ENCODE results near the gene CEP70. TPM values are rescaled to one million over a fixed set of nuclear protein-coding genes. Genes with fewer than 3 reads are reported as not detected.
"Not testable (repeated sequence)": the region's sequence is repeated elsewhere in the genome, so short reads cannot be mapped to it uniquely, and the experiment has no call there.

The CEP70 gene
- total RNA-seq, 1 donor from 2014 or later, result 101 TPM

GRCh38 chr3:138587374-138587773 lies 6.7 kb downstream of the CEP70 start:
- Histone ChIP-seq H3K27me3 (no peaks in the 10 kb centered on the region), H2AFZ (replicated peaks) (no peak overlapping the region), H3K4me1 (no peaks in the 10 kb centered on the region), H3K9me3 (ENCODE audit: low read depth) (no peaks in the 10 kb centered on the region), H3K9ac (no peak overlapping the region), H3K79me2 (ENCODE audit: low read depth) (peaks cover 24% of the 10 kb centered on the region), H3F3A (ENCODE audit: low read depth) (no peaks in the 10 kb centered on the region), H3K27ac (no peak overlapping the region), H3K4me2 (no peak overlapping the region), H4K20me1 (ENCODE audit: low read depth) (no peaks in the 10 kb centered on the region), H3K36me3 (no peaks in the 10 kb centered on the region), H3K4me3 (no peak overlapping the region)
- no peak overlapping the region for H3K4me3 Mint-ChIP-seq
- H3K36me3 Mint-ChIP-seq, result peaks cover 23% of the 10 kb centered on the region
- TF ChIP-seq EZH2phosphoT487 (IDR thresholded peaks at IDR 0.05), result no peak
- no peak for TF ChIP-seq EZH2 (IDR thresholded peaks at IDR 0.05)
- H3K27ac Mint-ChIP-seq, result no peak overlapping the region
- no peak for DNase-seq (ENCODE audit: low spot score)
- no peaks in the 10 kb centered on the region for H3K4me1 Mint-ChIP-seq
- H3K9me3 Mint-ChIP-seq, result peaks cover 4% of the 10 kb centered on the region
- H3K27me3 Mint-ChIP-seq (ENCODE audit: insufficient read depth, low read depth), result no peaks in the 10 kb centered on the region

- Histone ChIP-seq H3K4me1 (peaks cover 16% of the 10 kb centered on the region), H3K9me3 (ENCODE audit: low read depth) (no peaks in the 10 kb centered on the region), H3K9ac (no peak overlapping the region), H3F3A (ENCODE audit: low read depth) (no peaks in the 10 kb centered on the region), H3K27me3 (no peaks in the 10 kb centered on the region), H3K79me2 (ENCODE audit: low read depth) (peaks cover 17% of the 10 kb centered on the region), H3K4me3 (no peak overlapping the region), H3K36me3 (no peaks in the 10 kb centered on the region), H3K4me2 (peak overlapping the region; percentile 63), H3K27ac (peak overlapping the region; percentile 7), H2AFZ (replicated peaks) (no peak overlapping the region), H4K20me1 (ENCODE audit: low read depth) (no peaks in the 10 kb centered on the region)
- Mint-ChIP-seq H3K4me1 (peaks cover 6% of the 10 kb centered on the region), H3K4me3 (no peak overlapping the region), H3K27ac (peak overlapping the region; percentile 57), H3K36me3 (peaks cover 20% of the 10 kb centered on the region), H3K27me3 (ENCODE audit: insufficient read depth, low read depth) (peaks cover 3% of the 10 kb centered on the region), H3K9me3 (peaks cover 22% of the 10 kb centered on the region)
- peak; percentile 22 for DNase-seq (ENCODE audit: low spot score)
- TF ChIP-seq EZH2 (IDR thresholded peaks at IDR 0.05), result no peak
- no peak for TF ChIP-seq EZH2phosphoT487 (IDR thresholded peaks at IDR 0.05)
- no peak for TF ChIP-seq CTCF (IDR thresholded peaks at IDR 0.05)
These were observed 15.0 kb downstream of the CEP70 start for GRCh38 chr3:138578961-138579574.

GRCh38 chr3:138578141-138578540 lies 15.9 kb downstream of the CEP70 start:
- no peak overlapping the region for H3K27ac ChIP-seq
- peaks cover 13% of the 10 kb centered on the region for H3K79me2 ChIP-seq (ENCODE audit: low read depth)
- TF ChIP-seq EZH2phosphoT487 (IDR thresholded peaks at IDR 0.05) (no peak), EZH2 (IDR thresholded peaks at IDR 0.05) (no peak), CTCF (IDR thresholded peaks at IDR 0.05) (no peak)
- Mint-ChIP-seq H3K36me3 (peaks cover 25% of the 10 kb centered on the region), H3K27me3 (ENCODE audit: insufficient read depth, low read depth) (peaks cover 3% of the 10 kb centered on the region), H3K9me3 (peaks cover 31% of the 10 kb centered on the region), H3K4me1 (peaks cover 6% of the 10 kb centered on the region), H3K4me3 (no peak overlapping the region), H3K27ac (no peak overlapping the region)
- no peaks in the 10 kb centered on the region for H4K20me1 ChIP-seq (ENCODE audit: low read depth)
- H3K4me2 ChIP-seq, result no peak overlapping the region
- DNase-seq (ENCODE audit: low spot score), result no peak
- peaks cover 4% of the 10 kb centered on the region for H3K9me3 ChIP-seq (ENCODE audit: low read depth)
- no peak overlapping the region for H2AFZ ChIP-seq (replicated peaks)
- H3K4me3 ChIP-seq, result no peak overlapping the region
- no peaks in the 10 kb centered on the region for H3K27me3 ChIP-seq
- no peaks in the 10 kb centered on the region for H3F3A ChIP-seq (ENCODE audit: low read depth)
- H3K9ac ChIP-seq, result no peak overlapping the region
- H3K36me3 ChIP-seq, result no peaks in the 10 kb centered on the region
- peaks cover 16% of the 10 kb centered on the region for H3K4me1 ChIP-seq

GRCh38 chr3:138573138-138573537 lies 20.9 kb downstream of the CEP70 start:
- H3K4me3 ChIP-seq, result no peak overlapping the region
- H4K20me1 ChIP-seq (ENCODE audit: low read depth), result no peaks in the 10 kb centered on the region
- no peak overlapping the region for H3K27ac ChIP-seq
- H3K9me3 ChIP-seq (ENCODE audit: low read depth), result peaks cover 4% of the 10 kb centered on the region
- H3K4me1 ChIP-seq, result no peaks in the 10 kb centered on the region
- H3K36me3 ChIP-seq, result peaks cover 5% of the 10 kb centered on the region
- no peak overlapping the region for H2AFZ ChIP-seq (replicated peaks)
- peaks cover 40% of the 10 kb centered on the region for H3K36me3 Mint-ChIP-seq
- H3K79me2 ChIP-seq (ENCODE audit: low read depth), result no peaks in the 10 kb centered on the region
- H3K4me3 Mint-ChIP-seq, result no peak overlapping the region
- H3K27me3 ChIP-seq, result no peaks in the 10 kb centered on the region
- DNase-seq (ENCODE audit: low spot score), result no peak
- H3K27ac Mint-ChIP-seq, result no peak overlapping the region
- H3F3A ChIP-seq (ENCODE audit: low read depth), result no peaks in the 10 kb centered on the region
- no peak for TF ChIP-seq CTCF (IDR thresholded peaks at IDR 0.05)
- no peaks in the 10 kb centered on the region for H3K4me1 Mint-ChIP-seq
- no peak overlapping the region for H3K9ac ChIP-seq
- H3K4me2 ChIP-seq, result no peak overlapping the region
- H3K9me3 Mint-ChIP-seq, result peaks cover 33% of the 10 kb centered on the region
- peaks cover 4% of the 10 kb centered on the region for H3K27me3 Mint-ChIP-seq (ENCODE audit: insufficient read depth, low read depth)

- not testable (repeated sequence) for DNase-seq (ENCODE audit: low spot score); H3K27ac ChIP-seq; H3K9ac ChIP-seq; H3K36me3 ChIP-seq; H3K4me2 ChIP-seq; H3K27ac Mint-ChIP-seq; H3F3A ChIP-seq (ENCODE audit: low read depth); H3K79me2 ChIP-seq (ENCODE audit: low read depth); H3K4me3 ChIP-seq; H2AFZ ChIP-seq (replicated peaks); H3K4me1 ChIP-seq; H3K4me3 Mint-ChIP-seq; H3K9me3 ChIP-seq (ENCODE audit: low read depth); H3K27me3 ChIP-seq; H4K20me1 ChIP-seq (ENCODE audit: low read depth); H3K27me3 Mint-ChIP-seq (ENCODE audit: insufficient read depth, low read depth); H3K4me1 Mint-ChIP-seq
- Mint-ChIP-seq H3K36me3 (peaks cover 41% of the 10 kb centered on the region), H3K9me3 (peaks cover 19% of the 10 kb centered on the region)
These were observed 24.4 kb downstream of the CEP70 start for GRCh38 chr3:138569624-138570023.
